Sigmoid colon (tissue), 7 donors: ENCODE data around the gene ALPK3. TPM values are rescaled to one million over a fixed set of nuclear protein-coding genes. Genes with fewer than 3 reads are reported as not detected.

ENCODE experiments used
- DNase-seq: peaks from one replicate; pipeline ENCODE4 v3.0.0-alpha.2; 2019
- H3K27ac ChIP-seq, 4 donors: fragments of 200-600 bp; sonication (generic); one replicate each; pipeline ENCODE4 v1.5.1; 2016 to 2019; ENCODE audit warnings: mild to moderate bottlenecking in 1 of 4
- H3K27me3 ChIP-seq, 3 donors: fragments of 200-600 bp; sonication (generic); one replicate each; pipeline ENCODE4 v1.5.1; 2019; ENCODE audit warnings: mild to moderate bottlenecking in 1 of 3
- H3K36me3 ChIP-seq, 4 donors: fragments of 200-600 bp; sonication (generic); one replicate each; pipeline ENCODE4 v1.5.1; 2016 to 2019
- H3K4me1 ChIP-seq, 4 donors: fragments of 200-600 bp; sonication (generic); one replicate each; pipeline ENCODE4 v1.5.1; 2017 to 2019
- H3K4me3 ChIP-seq, 4 donors: fragments of 200-600 bp; sonication (generic); one replicate each; pipeline ENCODE4 v1.5.1; 2017 to 2019; ENCODE audit warnings: mild to moderate bottlenecking in 2 of 4, moderate library complexity in 1 of 4
- H3K9me3 ChIP-seq, 4 donors: fragments of 200-600 bp in 3 of 4; sonication (generic) in 3 of 4; one replicate each; pipeline versions ENCODE4 v1.5.1 to v1.6.1; 2013 to 2019
- EP300 ChIP-seq, 4 donors: sonication (generic); formaldehyde crosslinking; IDR thresholded peaks; one replicate each; pipeline ENCODE4 v1.6.1; 2017; ENCODE audit warnings: antibody characterized with exemption in 4 of 4
- POLR2A ChIP-seq, 2 donors: fragments of 450-650 bp; IDR thresholded peaks; one replicate each; pipeline ENCODE4 v1.6.1; 2016; ENCODE audit warnings: antibody characterized with exemption in 2 of 2, mild to moderate bottlenecking in 2 of 2, moderate library complexity in 2 of 2
- POLR2AphosphoS5 ChIP-seq, 4 donors: sonication (generic); formaldehyde crosslinking; IDR thresholded peaks; one replicate each; pipeline ENCODE4 v1.6.1; 2017; ENCODE audit warnings: antibody characterized with exemption in 4 of 4
- WGBS, 2 donors: extraction: QIAGEN DNeasy Blood & Tissue Kit; methylation state at CpG; one replicate each; pipeline ENCODE4 v1.1.7; 2013; 5-methylcytosine and 5-hydroxymethylcytosine counted together
- intact Hi-C: fragments of 100-400 bp; cut with DNase I; formaldehyde crosslinking; loops from one replicate; pipeline ENCODE4 v1.15.1; 2023
- polyA plus RNA-seq, 3 donors: library from polyadenylated mRNA; stranded (reverse); fragments of 200-250 nt; gene quantifications; one replicate each; pipeline ENCODE4 v1.2.3, GENCODE V29; 2013
- total RNA-seq, 4 donors: library from RNA; depleted of rRNA; stranded (reverse); fragments of >200 nt; gene quantifications; one replicate each; pipeline ENCODE4 v1.1.0, GENCODE V29; 2016
- TF ChIP-seq, protein P1 (sequence below), 4 experiments: fragments of 450-650 bp in 3 of 4; fragments of 200-600 bp in 1 of 4; IDR thresholded peaks; one replicate each; pipeline ENCODE4 v1.5.1; 2016 to 2019; ENCODE audit warnings: antibody characterized with exemption in 4 of 4, mild to moderate bottlenecking in 3 of 4, moderate library complexity in 2 of 4
- donor health status: healthy with polysubstance abuse.
- donor health status: Bipolar disorder and iron deficiency.
- donor health status: healthy.

The ALPK3 gene
- total and polyA plus RNA-seq, 7 donors, result under 0.01 to 41.0 (median 3.9) TPM

GRCh38 chr15:84857418-84858004, 40.4 kb downstream of the ALPK3 start:
- DNase-seq, result no peak
- Histone ChIP-seq H3K36me3 (peaks cover 5 to 45% (median 14%) of the 10 kb centered on the region in 4 donors), H3K4me1 (no peaks in the 10 kb centered on the region), H3K27ac (no peak overlapping the region), H3K9me3 (no peaks in the 10 kb centered on the region), H3K4me3 (no peak overlapping the region), H3K27me3 (no peaks in the 10 kb centered on the region)
- intact Hi-C loops, result no loop called here
- WGBS, 2 donors, result 94 to 95% methylated on average over 15 of the region's 15 CpGs
- no peak for TF ChIP-seq POLR2AphosphoS5 (IDR thresholded peaks at IDR 0.05)
- no peak for TF ChIP-seq EP300 (IDR thresholded peaks at IDR 0.05)
- no peak for TF ChIP-seq POLR2A (IDR thresholded peaks at IDR 0.05)
- TF ChIP-seq, protein P1, sequence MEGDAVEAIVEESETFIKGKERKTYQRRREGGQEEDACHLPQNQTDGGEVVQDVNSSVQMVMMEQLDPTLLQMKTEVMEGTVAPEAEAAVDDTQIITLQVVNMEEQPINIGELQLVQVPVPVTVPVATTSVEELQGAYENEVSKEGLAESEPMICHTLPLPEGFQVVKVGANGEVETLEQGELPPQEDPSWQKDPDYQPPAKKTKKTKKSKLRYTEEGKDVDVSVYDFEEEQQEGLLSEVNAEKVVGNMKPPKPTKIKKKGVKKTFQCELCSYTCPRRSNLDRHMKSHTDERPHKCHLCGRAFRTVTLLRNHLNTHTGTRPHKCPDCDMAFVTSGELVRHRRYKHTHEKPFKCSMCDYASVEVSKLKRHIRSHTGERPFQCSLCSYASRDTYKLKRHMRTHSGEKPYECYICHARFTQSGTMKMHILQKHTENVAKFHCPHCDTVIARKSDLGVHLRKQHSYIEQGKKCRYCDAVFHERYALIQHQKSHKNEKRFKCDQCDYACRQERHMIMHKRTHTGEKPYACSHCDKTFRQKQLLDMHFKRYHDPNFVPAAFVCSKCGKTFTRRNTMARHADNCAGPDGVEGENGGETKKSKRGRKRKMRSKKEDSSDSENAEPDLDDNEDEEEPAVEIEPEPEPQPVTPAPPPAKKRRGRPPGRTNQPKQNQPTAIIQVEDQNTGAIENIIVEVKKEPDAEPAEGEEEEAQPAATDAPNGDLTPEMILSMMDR (IDR thresholded peaks at IDR 0.05), result no peak

GRCh38 chr15:84858231-84858630, 41.1 kb downstream of the ALPK3 start:
- intact Hi-C loops, result no loop called here
- Histone ChIP-seq H3K27ac (no peak overlapping the region), H3K9me3 (no peaks in the 10 kb centered on the region), H3K4me3 (no peak overlapping the region), H3K36me3 (peaks cover 5 to 50% (median 17%) of the 10 kb centered on the region in 4 donors), H3K27me3 (no peaks in the 10 kb centered on the region), H3K4me1 (no peaks in the 10 kb centered on the region)
- no peak for DNase-seq
- WGBS, 2 donors, result 88 to 93% methylated on average over 11 of the region's 11 CpGs
- TF ChIP-seq EP300 (IDR thresholded peaks at IDR 0.05) (no peak), POLR2A (IDR thresholded peaks at IDR 0.05) (no peak), POLR2AphosphoS5 (IDR thresholded peaks at IDR 0.05) (no peak)
- TF ChIP-seq, protein P1 (IDR thresholded peaks at IDR 0.05), result no peak

DNA sequence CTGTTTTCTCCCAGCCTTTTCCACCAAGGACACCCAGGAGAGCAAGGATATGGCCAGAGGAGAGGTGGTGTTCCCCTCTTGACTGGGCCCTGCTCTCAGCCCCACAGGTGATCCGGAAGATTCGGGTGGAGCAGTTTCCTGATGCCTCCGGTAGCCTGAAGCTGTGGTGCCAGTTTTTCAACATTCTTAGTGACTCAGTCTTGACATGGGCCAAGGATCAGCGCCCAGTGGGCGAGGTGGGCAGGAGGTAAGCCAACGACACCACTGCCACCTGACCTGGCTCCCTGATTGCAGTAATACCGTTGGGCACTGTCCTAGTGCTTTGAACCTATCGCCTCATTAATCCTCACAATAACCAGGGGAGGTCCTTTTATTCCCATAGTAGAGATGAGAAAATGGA, 42.0 kb downstream of the ALPK3 start:
- Histone ChIP-seq H3K4me3 (no peak overlapping the region), H3K4me1 (peaks cover 0 to 6% (median 0%) of the 10 kb centered on the region in 4 donors), H3K36me3 (peaks cover 5 to 59% (median 21%) of the 10 kb centered on the region in 4 donors), H3K27me3 (no peaks in the 10 kb centered on the region), H3K27ac (no peak overlapping the region), H3K9me3 (no peaks in the 10 kb centered on the region)
- no peak for DNase-seq
- TF ChIP-seq, protein P1 (IDR thresholded peaks at IDR 0.05), result no peak
- TF ChIP-seq POLR2A (IDR thresholded peaks at IDR 0.05) (no peak), POLR2AphosphoS5 (IDR thresholded peaks at IDR 0.05) (no peak), EP300 (IDR thresholded peaks at IDR 0.05) (no peak)
- intact Hi-C loops, result no loop called here
- WGBS, 2 donors, result 27 to 78% methylated on average over 8 of the region's 8 CpGs

DNA sequence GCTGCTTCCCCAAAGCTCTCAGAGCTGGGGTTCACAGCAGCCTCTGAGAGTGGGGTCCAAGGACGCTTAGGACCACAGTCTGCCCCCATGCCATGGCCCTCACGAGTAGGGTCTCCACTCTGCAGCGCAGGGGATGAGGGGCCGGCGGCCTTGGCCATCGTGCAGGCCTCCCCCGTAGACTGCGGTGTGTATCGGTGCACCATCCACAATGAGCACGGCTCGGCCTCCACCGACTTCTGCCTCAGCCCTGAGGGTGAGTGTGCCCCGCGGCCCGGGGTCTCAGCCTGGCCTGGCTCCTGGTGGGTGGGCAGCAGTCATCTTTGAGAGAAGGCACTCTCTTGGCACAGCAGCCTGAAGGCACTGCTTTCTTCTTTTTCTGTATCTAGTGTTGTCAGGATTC, 42.5 kb downstream of the ALPK3 start:
- no peak overlapping the region for H3K27ac ChIP-seq
- H3K27me3 ChIP-seq, result no peaks in the 10 kb centered on the region
- TF ChIP-seq POLR2AphosphoS5 (IDR thresholded peaks at IDR 0.05) (no peak), EP300 (IDR thresholded peaks at IDR 0.05) (no peak), POLR2A (IDR thresholded peaks at IDR 0.05) (no peak)
- TF ChIP-seq, protein P1 (IDR thresholded peaks at IDR 0.05), result no peak
- DNase-seq, result no peak
- H3K9me3 ChIP-seq, result no peaks in the 10 kb centered on the region
- 96 to 97% methylated on average over 15 of the region's 15 CpGs for WGBS, 2 donors
- intact Hi-C loops, result no loop called here
- H3K36me3 ChIP-seq, result peaks cover 5 to 65% (median 21%) of the 10 kb centered on the region in 4 donors
- H3K4me3 ChIP-seq, result no peak overlapping the region
- H3K4me1 ChIP-seq, result peaks cover 0 to 6% (median 0%) of the 10 kb centered on the region in 4 donors

DNA sequence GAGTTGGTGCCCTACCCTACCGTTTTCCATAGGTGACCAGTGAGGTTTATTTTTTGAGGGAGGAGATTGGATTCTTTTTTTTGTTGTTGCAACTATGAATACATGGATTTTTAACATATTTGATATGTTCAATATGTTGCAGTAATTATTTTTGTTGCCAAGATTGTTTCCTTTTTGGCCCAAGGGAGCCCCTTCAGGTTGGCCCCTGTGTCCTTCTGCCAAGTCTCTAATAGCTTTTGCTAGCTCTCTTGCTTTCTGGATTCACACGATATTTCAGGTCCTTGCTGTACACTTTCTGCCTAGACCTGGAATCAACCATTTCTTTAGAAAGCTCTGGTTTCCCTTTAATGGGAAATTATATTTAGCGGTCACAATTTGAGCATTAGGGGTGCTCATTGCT, 44.6 kb downstream of the ALPK3 start:
- WGBS, 2 donors, result 91% methylated on average over 3 of the region's 3 CpGs
- intact Hi-C loops, result no loop called here

More for the DNA sequence above, 44.6 kb downstream of the ALPK3 start:
- Histone ChIP-seq H3K36me3 (peaks cover 0 to 69% (median 20%) of the 10 kb centered on the region in 4 donors), H3K9me3 (no peaks in the 10 kb centered on the region), H3K27ac (no peak overlapping the region), H3K4me3 (no peak overlapping the region), H3K4me1 (peaks cover 0 to 6% (median 0%) of the 10 kb centered on the region in 4 donors), H3K27me3 (no peaks in the 10 kb centered on the region)
- DNase-seq, result no peak
- TF ChIP-seq POLR2A (IDR thresholded peaks at IDR 0.05) (no peak), EP300 (IDR thresholded peaks at IDR 0.05) (no peak), POLR2AphosphoS5 (IDR thresholded peaks at IDR 0.05) (no peak)
- TF ChIP-seq, protein P1 (IDR thresholded peaks at IDR 0.05), result no peak
